GM18858 (cell line): Measurements from ENCODE around the gene MPND.
"Not testable (repeated sequence)": the region's sequence is repeated elsewhere in the genome, so short reads cannot be mapped to it uniquely, and the experiment has no call there.

Experiments used
- ATAC-seq: cut with Tn5 transposase; IDR thresholded peaks from one replicate; pipeline ENCODE4 v1.9.1; 2021; ENCODE audit not compliant: unreplicated experiment

The MPND gene

GRCh38 chr19:4346020-4346383, 2.6 kb downstream of the MPND start:
- ATAC-seq = no peak

- ATAC-seq = no peak
These were observed 4.2 kb downstream of the MPND start for GRCh38 chr19:4347521-4347920.

- not testable (repeated sequence) for ATAC-seq
These were observed 5.9 kb downstream of the MPND start for GRCh38 chr19:4349225-4349624.

GRCh38 chr19:4350111-4350510, 6.7 kb downstream of the MPND start:
- no peak for ATAC-seq

- ATAC-seq = no peak
These were observed 7.4 kb downstream of the MPND start for GRCh38 chr19:4350726-4351125.

- no peak for ATAC-seq
These were observed 9.3 kb downstream of the MPND start for GRCh38 chr19:4352701-4353121.

- ATAC-seq = no peak
These were observed 10.9 kb downstream of the MPND start for GRCh38 chr19:4354282-4354681.

- no peak for ATAC-seq
These were observed 11.5 kb downstream of the MPND start for GRCh38 chr19:4354897-4355296.

- no peak for ATAC-seq
These were observed 13.9 kb downstream of the MPND start for GRCh38 chr19:4357095-4357797.

GRCh38 chr19:4357921-4358326, 14.6 kb downstream of the MPND start:
- ATAC-seq = no peak

- ATAC-seq = no peak
These were observed 15.6 kb downstream of the MPND start for GRCh38 chr19:4358709-4359626.

- no peak for ATAC-seq
These were observed 16.3 kb downstream of the MPND start for GRCh38 chr19:4359627-4360000.

GRCh38 chr19:4360081-4360569, 16.8 kb downstream of the MPND start:
- ATAC-seq = no peak

- no peak for ATAC-seq
These were observed 17.3 kb downstream of the MPND start for GRCh38 chr19:4360641-4361151.

- ATAC-seq = no peak
These were observed 18.0 kb downstream of the MPND start for GRCh38 chr19:4361152-4362046.

GRCh38 chr19:4362101-4362828, 18.9 kb downstream of the MPND start:
- ATAC-seq = no peak

- ATAC-seq = no peak
These were observed 19.6 kb downstream of the MPND start for GRCh38 chr19:4362831-4363545.

- ATAC-seq = no peak
These were observed 20.4 kb downstream of the MPND start for GRCh38 chr19:4363571-4364304.

GRCh38 chr19:4365341-4365740, 22.0 kb downstream of the MPND start:
- ATAC-seq = no peak
